Fibroblast of lung (primary cell): ENCODE results near the gene OR5T3.

Experiments used
- EZH2 ChIP-seq: IDR thresholded peaks from 2 replicates; pipeline ENCODE4 v1.5.1; 2012; ENCODE audit warnings: low read length, control low read depth, mild to moderate bottlenecking; ENCODE audit errors: missing control alignments
- TF ChIP-seq, protein P1 (sequence below), 2 donors: IDR thresholded peaks in 1 of 2; conservative IDR thresholded peaks in 1 of 2; 1 replicate in 1 of 2; 2 replicates in 1 of 2; pipeline ENCODE4 v1.5.1; 2011 to 2012; ENCODE audit warnings: low read length in 2 of 2, control low read depth in 1 of 2, inconsistent platforms in 1 of 2, low read depth in 1 of 2, mild to moderate bottlenecking in 1 of 2

DNA sequence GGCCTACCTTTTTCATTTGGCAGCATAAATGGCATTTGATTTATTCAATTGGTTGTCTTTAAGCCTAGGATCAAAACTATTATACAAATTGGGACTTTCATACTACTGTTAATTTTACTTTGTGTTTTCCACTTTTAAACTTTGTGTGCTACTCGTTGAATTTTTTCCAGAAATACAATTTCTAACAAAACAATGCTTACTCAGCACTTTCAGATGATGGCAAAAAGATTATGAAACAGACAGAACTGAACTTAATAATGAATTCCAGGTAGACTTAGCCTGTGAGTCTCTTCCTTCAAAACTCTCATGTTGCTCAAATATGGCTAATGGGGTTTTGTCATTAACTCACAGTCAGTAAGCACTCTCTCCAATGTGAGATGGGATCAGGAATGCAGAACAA, 44.3 kb upstream of the OR5T3 start:
- TF ChIP-seq EZH2, result no peak
- TF ChIP-seq, protein P1, sequence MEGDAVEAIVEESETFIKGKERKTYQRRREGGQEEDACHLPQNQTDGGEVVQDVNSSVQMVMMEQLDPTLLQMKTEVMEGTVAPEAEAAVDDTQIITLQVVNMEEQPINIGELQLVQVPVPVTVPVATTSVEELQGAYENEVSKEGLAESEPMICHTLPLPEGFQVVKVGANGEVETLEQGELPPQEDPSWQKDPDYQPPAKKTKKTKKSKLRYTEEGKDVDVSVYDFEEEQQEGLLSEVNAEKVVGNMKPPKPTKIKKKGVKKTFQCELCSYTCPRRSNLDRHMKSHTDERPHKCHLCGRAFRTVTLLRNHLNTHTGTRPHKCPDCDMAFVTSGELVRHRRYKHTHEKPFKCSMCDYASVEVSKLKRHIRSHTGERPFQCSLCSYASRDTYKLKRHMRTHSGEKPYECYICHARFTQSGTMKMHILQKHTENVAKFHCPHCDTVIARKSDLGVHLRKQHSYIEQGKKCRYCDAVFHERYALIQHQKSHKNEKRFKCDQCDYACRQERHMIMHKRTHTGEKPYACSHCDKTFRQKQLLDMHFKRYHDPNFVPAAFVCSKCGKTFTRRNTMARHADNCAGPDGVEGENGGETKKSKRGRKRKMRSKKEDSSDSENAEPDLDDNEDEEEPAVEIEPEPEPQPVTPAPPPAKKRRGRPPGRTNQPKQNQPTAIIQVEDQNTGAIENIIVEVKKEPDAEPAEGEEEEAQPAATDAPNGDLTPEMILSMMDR (conservative IDR thresholded peaks at IDR 0.05 in 1 of 2, IDR thresholded peaks at IDR 0.05 in 1 of 2; ENCODE audit: low read depth in 1 of 2, low read length in 2 of 2), result no peak
